OCI-LY1 (cell line): ENCODE data around the gene BBS1.

Experiments
- H2AFZ ChIP-seq: fragments of 200-600 bp; sonication (generic), shearing (Covaris generic); 2 replicates; pipeline ENCODE4 v1.6.0; 2014; ENCODE audit warnings: antibody characterized with exemption, mild to moderate bottlenecking, low read length
- H3F3A ChIP-seq: fragments of 200-600 bp; sonication (generic), shearing (Covaris generic); 2 replicates; pipeline ENCODE4 v1.6.0; 2014; ENCODE audit warnings: mild to moderate bottlenecking, antibody characterized with exemption, low read length, moderate library complexity; ENCODE audit not compliant: insufficient read depth
- H3K27ac ChIP-seq: fragments of 200-600 bp; sonication (generic); 2 replicates; pipeline ENCODE4 v1.5.1; 2014; ENCODE audit warnings: low read length, mixed run types, mild to moderate bottlenecking, low read depth; ENCODE audit not compliant: poor library complexity, severe bottlenecking
- H3K27me3 ChIP-seq: fragments of 200-600 bp; sonication (generic); 2 replicates; pipeline ENCODE4 v1.6.0; 2014; ENCODE audit warnings: antibody characterized with exemption, mild to moderate bottlenecking, low read length, moderate library complexity; ENCODE audit not compliant: insufficient read depth
- H3K36me3 ChIP-seq: fragments of 200-600 bp; sonication (generic); 2 replicates; pipeline ENCODE4 v1.6.1; 2014; ENCODE audit warnings: mild to moderate bottlenecking, antibody characterized with exemption, low read length, moderate library complexity, mixed read lengths; ENCODE audit not compliant: insufficient read depth
- H3K4me1 ChIP-seq: fragments of 200-600 bp; sonication (generic); 2 replicates; pipeline ENCODE4 v1.5.1; 2014; ENCODE audit warnings: mild to moderate bottlenecking, low read length, moderate library complexity; ENCODE audit not compliant: insufficient read depth, severe bottlenecking
- H3K4me2 ChIP-seq: fragments of 200-600 bp; sonication (generic), shearing (Covaris generic); 2 replicates; pipeline ENCODE4 v1.6.1; 2014; ENCODE audit warnings: low read length
- H3K4me3 ChIP-seq: fragments of 200-600 bp; sonication (generic); 2 replicates; pipeline ENCODE4 v1.5.1; 2014; ENCODE audit warnings: low read length, low read depth, mild to moderate bottlenecking, mixed read lengths; ENCODE audit not compliant: poor library complexity, severe bottlenecking
- H3K79me2 ChIP-seq: fragments of 200-600 bp; shearing (Covaris generic); 2 replicates; pipeline ENCODE4 v1.6.1; 2016; ENCODE audit warnings: mixed run types, low read length, mixed read lengths; ENCODE audit not compliant: insufficient read depth
- H3K9ac ChIP-seq: fragments of 200-600 bp; sonication (generic), shearing (Covaris generic); 2 replicates; pipeline ENCODE4 v1.6.1; 2014; ENCODE audit warnings: mild to moderate bottlenecking, low read length, mixed read lengths
- H3K9me2 ChIP-seq: fragments of 200-600 bp; sonication (generic), shearing (Covaris generic); 2 replicates; pipeline ENCODE4 v1.6.1; 2014; ENCODE audit warnings: low read depth, mild to moderate bottlenecking, low read length, mixed read lengths
- H3K9me3 ChIP-seq: fragments of 200-600 bp; shearing (Covaris generic); 2 replicates; pipeline ENCODE4 v1.6.1; 2014; ENCODE audit warnings: low read length, mixed read lengths
- H4K20me1 ChIP-seq: fragments of 200-600 bp; sonication (generic), shearing (Covaris generic); 2 replicates; pipeline ENCODE4 v1.6.0; 2016; ENCODE audit warnings: mild to moderate bottlenecking, low read length; ENCODE audit not compliant: insufficient read depth
- CTCF ChIP-seq: fragments of 200-600 bp; sonication (generic), shearing (Covaris generic); IDR thresholded peaks from 2 replicates; pipeline ENCODE4 v1.5.1; 2017; ENCODE audit warnings: mild to moderate bottlenecking, antibody characterized with exemption, low read length, moderate library complexity, mixed read lengths
- EZH2 ChIP-seq: fragments of 200-600 bp; sonication (generic), shearing (Covaris generic); IDR thresholded peaks from 2 replicates; pipeline ENCODE4 v1.8.0; 2017; ENCODE audit warnings: borderline replicate concordance, mixed run types, mild to moderate bottlenecking, antibody characterized with exemption, low read length, moderate library complexity, mixed read lengths

The BBS1 gene

GRCh38 chr11:66559142-66559865 lies 48.9 kb downstream of the BBS1 start:
- no peak for TF ChIP-seq CTCF
- no peak for TF ChIP-seq EZH2
- no peak overlapping the region for H2AFZ ChIP-seq
- H3K27me3 ChIP-seq, result no peaks in the 10 kb centered on the region; the same call in 1 of the 2 replicates
- H3K79me2 ChIP-seq, result no peaks in the 10 kb centered on the region
- H3K27ac ChIP-seq, result no peak overlapping the region
- H3K9ac ChIP-seq, result no peak overlapping the region
- H4K20me1 ChIP-seq, result no peaks in the 10 kb centered on the region
- no peak overlapping the region for H3K4me2 ChIP-seq
- no peaks in the 10 kb centered on the region for H3K9me2 ChIP-seq
- H3F3A ChIP-seq, result no peaks in the 10 kb centered on the region
- H3K36me3 ChIP-seq, result no peaks in the 10 kb centered on the region
- H3K4me3 ChIP-seq, result no peak overlapping the region
- no peaks in the 10 kb centered on the region for H3K4me1 ChIP-seq
- H3K9me3 ChIP-seq, result no peaks in the 10 kb centered on the region

DNA sequence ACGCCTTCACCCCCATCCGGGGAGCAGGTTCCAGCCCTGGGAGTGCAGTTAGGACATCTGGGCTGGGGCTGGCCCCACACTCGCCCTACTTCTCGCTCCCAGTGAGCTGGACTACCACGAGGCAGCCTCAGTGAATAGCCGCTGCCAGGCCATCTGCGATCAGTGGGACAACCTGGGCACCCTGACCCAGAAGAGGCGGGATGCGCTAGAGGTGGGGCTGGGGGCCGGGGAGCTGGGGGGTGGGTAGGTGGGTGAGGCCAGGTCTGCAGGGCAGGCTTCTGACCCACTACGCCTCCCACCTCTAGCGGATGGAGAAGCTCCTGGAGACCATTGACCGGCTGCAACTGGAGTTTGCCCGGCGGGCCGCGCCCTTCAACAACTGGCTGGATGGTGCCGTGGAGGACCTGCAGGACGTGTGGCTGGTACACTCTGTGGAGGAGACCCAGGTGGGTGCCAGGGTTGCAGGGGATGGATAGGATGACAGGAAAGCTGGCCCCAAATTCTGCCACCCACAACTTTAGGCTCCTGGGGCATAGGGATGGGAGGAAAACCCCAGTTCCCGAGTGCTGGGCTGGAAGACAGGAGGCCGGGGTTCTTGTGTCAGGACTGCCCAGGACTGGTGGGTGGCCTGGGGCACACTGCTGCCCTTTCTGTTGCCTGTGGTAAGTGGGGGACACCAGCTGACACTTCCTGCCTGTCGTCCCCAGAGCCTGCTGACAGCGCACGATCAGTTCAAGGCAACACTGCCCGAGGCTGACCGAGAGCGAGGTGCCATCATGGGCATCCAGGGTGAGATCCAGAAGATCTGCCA lies 49.6 kb downstream of the BBS1 start:
- Histone ChIP-seq H4K20me1 (no peaks in the 10 kb centered on the region), H3K4me2 (no peak overlapping the region), H3K27me3 (no peaks in the 10 kb centered on the region; the same call in 1 of the 2 replicates), H3K27ac (no peak overlapping the region), H3K36me3 (no peaks in the 10 kb centered on the region), H3K4me3 (no peak overlapping the region), H3F3A (no peaks in the 10 kb centered on the region), H3K9me3 (no peaks in the 10 kb centered on the region), H2AFZ (no peak overlapping the region), H3K4me1 (no peaks in the 10 kb centered on the region), H3K9ac (no peak overlapping the region), H3K9me2 (no peaks in the 10 kb centered on the region), H3K79me2 (no peaks in the 10 kb centered on the region)
- TF ChIP-seq EZH2, result no peak
- no peak for TF ChIP-seq CTCF

GRCh38 chr11:66561178-66561974 lies 50.9 kb downstream of the BBS1 start:
- Histone ChIP-seq H3K4me1 (no peaks in the 10 kb centered on the region), H3K9me3 (no peaks in the 10 kb centered on the region), H3K79me2 (no peaks in the 10 kb centered on the region), H3K4me3 (no peak overlapping the region), H4K20me1 (no peaks in the 10 kb centered on the region), H2AFZ (no peak overlapping the region), H3K36me3 (no peaks in the 10 kb centered on the region), H3K27me3 (peaks cover 4% of the 10 kb centered on the region; the same call in 1 of the 2 replicates), H3K9me2 (no peaks in the 10 kb centered on the region), H3K4me2 (no peak overlapping the region), H3F3A (no peaks in the 10 kb centered on the region), H3K27ac (no peak overlapping the region), H3K9ac (no peak overlapping the region)
- TF ChIP-seq EZH2 (no peak), CTCF (no peak)
